HCT116 (cell line): ENCODE results near the gene FOXK1. TPM values are rescaled to one million over a fixed set of nuclear protein-coding genes. Genes with fewer than 3 reads are reported as not detected.

ENCODE experiments used
- ATAC-seq: fragments of 200-7000 bp; cut with Tn5 transposase; 2 replicates; pipeline ENCODE4 v1.9.1; 2020; ENCODE audit warnings: mild to moderate bottlenecking, moderate library complexity
- BruUV-seq: library from RNA; stranded (reverse); fragments of 400-500 nt; replicated peaks from 2 replicates; lab custom pipeline; 2021; lab: Mats Ljungman, UMichigan
- CTCF ChIA-PET: fragments of 300-600 bp; sonication (Branson Sonifier 250); formaldehyde crosslinking; loops from one replicate; lab custom pipeline; 2021; ENCODE audit warnings: antibody characterized with exemption; lab: Charles Lee
- POLR2A ChIA-PET: fragments of 300-600, 350-600 bp; sonication (Branson Sonifier 250); formaldehyde crosslinking; loops from one replicate; lab custom pipeline; 2021; ENCODE audit warnings: antibody characterized with exemption; lab: Charles Lee
- RAD21 ChIA-PET, 2 experiments: fragments of 300-600 bp; sonication (Branson Sonifier 250); formaldehyde crosslinking; loops; one replicate each; lab custom pipeline; 2023; ENCODE audit warnings: low total read pairs in 2 of 2; ENCODE audit not compliant: uncharacterized antibody in 2 of 2, unreplicated experiment in 2 of 2, low non-redundant PET in 1 of 2; lab: Charles Lee
- DNase-seq: peaks from one replicate; pipeline ENCODE4 v3.0.0-alpha.2; 2010; ENCODE audit warnings: low read depth, low spot score
- H2AFZ ChIP-seq: fragments of 200-600 bp; shearing (Covaris generic), sonication (generic); 2 replicates; pipeline ENCODE4 v1.6.1; 2017; ENCODE audit warnings: low read depth, mixed run types, mixed read lengths, antibody characterized with exemption, low read length; ENCODE audit not compliant: poor library complexity, severe bottlenecking
- H3K27ac ChIP-seq: 2 replicates; pipeline ENCODE4 v1.5.1; 2012; ENCODE audit warnings: low read depth, low read length
- H3K27me3 ChIP-seq: fragments of 200-600 bp; sonication (generic); 2 replicates; pipeline ENCODE4 v1.6.1; 2016; ENCODE audit warnings: mixed run types, low read length, mixed read lengths; ENCODE audit not compliant: insufficient read depth
- H3K36me3 ChIP-seq, 2 experiments: fragments of 200-500 bp in 1 of 2; fragments of 200-600 bp in 1 of 2; sonication (Bioruptor generic) in 1 of 2; sonication (generic) in 1 of 2; 2 replicates each; pipeline versions ENCODE4 v1.5.1 to v1.6.1; 2014 to 2016; ENCODE audit warnings: low read length in 2 of 2, inconsistent platforms in 1 of 2, mixed read lengths in 1 of 2, mixed run types in 1 of 2; ENCODE audit not compliant: insufficient read depth in 2 of 2, control insufficient read depth in 1 of 2
- H3K4me1 ChIP-seq, 2 experiments: fragments of 200-600 bp in 1 of 2; sonication (generic) in 1 of 2; 2 replicates each; pipeline versions ENCODE4 v1.5.1 to v1.6.1; 2012 to 2017; ENCODE audit warnings: low read length in 2 of 2, inconsistent platforms in 1 of 2, mild to moderate bottlenecking in 1 of 2, mixed read lengths in 1 of 2, mixed run types in 1 of 2, moderate library complexity in 1 of 2; ENCODE audit not compliant: insufficient read depth in 2 of 2, control insufficient read depth in 1 of 2
- H3K4me2 ChIP-seq: fragments of 200-600 bp; sonication (generic); 2 replicates; pipeline ENCODE4 v1.6.1; 2017; ENCODE audit warnings: mixed run types, low read length, mixed read lengths
- H3K4me3 ChIP-seq, 2 experiments: fragments of 200-600 bp in 1 of 2; sonication (generic) in 1 of 2; replicated peaks in 1 of 2; 2 replicates each; pipeline ENCODE4 v1.5.1; 2011 to 2016; ENCODE audit warnings: low read length in 2 of 2, control low read depth in 1 of 2, low read depth in 1 of 2, mild to moderate bottlenecking in 1 of 2, mixed read lengths in 1 of 2, mixed run types in 1 of 2
- H3K79me2 ChIP-seq: fragments of 200-600 bp; sonication (generic); 2 replicates; pipeline ENCODE4 v1.6.1; 2017; ENCODE audit warnings: mild to moderate bottlenecking, mixed run types, low read length, moderate library complexity, mixed read lengths; ENCODE audit not compliant: insufficient read depth
- H3K9ac ChIP-seq: fragments of 200-600 bp; sonication (generic); 2 replicates; pipeline ENCODE4 v1.6.1; 2016; ENCODE audit warnings: low read length, mixed read lengths
- H3K9me2 ChIP-seq: fragments of 200-600 bp; sonication (generic), shearing (Covaris generic); 2 replicates; pipeline ENCODE4 v1.6.1; 2017; ENCODE audit warnings: mixed run types, mild to moderate bottlenecking, moderate library complexity; ENCODE audit not compliant: insufficient read depth
- H3K9me3 ChIP-seq, 2 experiments: fragments of 200-500 bp in 1 of 2; fragments of 200-600 bp in 1 of 2; sonication (Bioruptor generic) in 1 of 2; sonication (generic) in 1 of 2; 2 replicates each; pipeline ENCODE4 v1.6.1; 2014 to 2017; ENCODE audit warnings: low read length in 2 of 2, mixed read lengths in 2 of 2, inconsistent platforms in 1 of 2, low read depth in 1 of 2, mild to moderate bottlenecking in 1 of 2, mixed run types in 1 of 2, moderate library complexity in 1 of 2; ENCODE audit not compliant: control insufficient read depth in 1 of 2, insufficient read depth in 1 of 2
- H4K20me1 ChIP-seq: fragments of 200-600 bp; sonication (generic), shearing (Covaris generic); 2 replicates; pipeline ENCODE4 v1.6.1; 2017; ENCODE audit warnings: mixed run types, mild to moderate bottlenecking, moderate library complexity; ENCODE audit not compliant: insufficient read depth
- CTCF ChIP-seq, 3 experiments: fragments of 200-600 bp in 1 of 3; sonication (generic) in 1 of 3; IDR thresholded peaks in 2 of 3; conservative IDR thresholded peaks in 1 of 3; 2 replicates each; pipeline ENCODE4 v1.5.1; 2012 to 2017; ENCODE audit warnings: low read depth in 2 of 3, low read length in 2 of 3, antibody characterized with exemption in 1 of 3, borderline replicate concordance in 1 of 3, control low read depth in 1 of 3, mild to moderate bottlenecking in 1 of 3, mixed read lengths in 1 of 3, mixed run types in 1 of 3, moderate library complexity in 1 of 3; ENCODE audit not compliant: insufficient read depth in 1 of 3
- ELF1 ChIP-seq: IDR thresholded peaks from 2 replicates; pipeline ENCODE4 v1.6.1; 2012; ENCODE audit warnings: low read depth, borderline replicate concordance
- JUND ChIP-seq: IDR thresholded peaks from 2 replicates; pipeline ENCODE4 v1.6.1; 2012
- SIN3A ChIP-seq: IDR thresholded peaks from 2 replicates; pipeline ENCODE4 v1.6.1; 2012; ENCODE audit warnings: low read depth
- YY1 ChIP-seq: IDR thresholded peaks from 2 replicates; pipeline ENCODE4 v1.6.1; 2011; ENCODE audit warnings: low read length, low read depth, moderate library complexity, mild to moderate bottlenecking; ENCODE audit not compliant: insufficient replicate concordance; ENCODE audit errors: extremely low read depth
- intact Hi-C: fragments of 100-400 bp; cut with micrococcal nuclease; formaldehyde crosslinking; loops from 2 replicates; pipeline ENCODE4 v1.10.0; 2022
- total RNA-seq: library from RNA; stranded (reverse); gene quantifications from one replicate; pipeline ENCODE4 v1.2.1, GENCODE V29; 2021; ENCODE audit not compliant: unreplicated experiment

FOXK1 gene
- total RNA-seq, 1 experiment from 2014 or later: 60.5 TPM

- TF ChIP-seq ELF1 (no peak), YY1 (no peak), JUND (no peak)
- POLR2A ChIA-PET: interaction anchor here (0.7 kb wide), 1 partner anchor 11 kb away, joined by 3 read pairs; the partner anchor contains the start of gene AP5Z1
- H3K4me3 ChIP-seq: no peak overlapping the region
- ATAC-seq (no peak), DNase-seq (no peak)
- CTCF ChIA-PET: no interaction called here
- no peaks in the 10 kb centered on the region for H3K9me2 ChIP-seq
- intact Hi-C loops: no loop called here
- no TSS peak for BruUV-seq
- no peaks in the 10 kb centered on the region for H3K9me3 ChIP-seq
- H3K4me2 ChIP-seq: no peak overlapping the region
- H3K79me2 ChIP-seq: 0 out of 2 replicates have a peak, but pooled peaks cover 4% of the 10 kb centered on the region
- H3K36me3 ChIP-seq: peaks cover 28 to 33% of the 10 kb centered on the region in 2 experiments; a peak in 3 of 4 replicates
- H4K20me1 ChIP-seq: no peaks in the 10 kb centered on the region
- no peak overlapping the region for H3K9ac ChIP-seq
- H2AFZ ChIP-seq: no peak overlapping the region
- no peak overlapping the region for H3K27ac ChIP-seq
- RAD21 ChIA-PET: no interaction called here
- no peaks in the 10 kb centered on the region for H3K27me3 ChIP-seq
- no peaks in the 10 kb centered on the region for H3K4me1 ChIP-seq
Observed at GRCh38 chr7:4764402-4765007, 82.4 kb downstream of the FOXK1 start.

- H3K9ac ChIP-seq: no peak overlapping the region
- no peak for DNase-seq
- no TSS peak for BruUV-seq
- H3K27ac ChIP-seq: no peak overlapping the region
- H3K9me2 ChIP-seq: no peaks in the 10 kb centered on the region
- H4K20me1 ChIP-seq: no peaks in the 10 kb centered on the region
- RAD21 ChIA-PET: no interaction called here
- TF ChIP-seq CTCF (IDR thresholded peaks at IDR 0.05 in 2 of 3, conservative IDR thresholded peaks at IDR 0.05 in 1 of 3; ENCODE audit: borderline replicate concordance in 1 of 3, insufficient read depth in 1 of 3, low read depth in 2 of 3, low read length in 2 of 3) (peak in 2 of 3 experiments; percentile 8 to 17; a peak in 2 of 6 replicates), SIN3A (no peak)
- 0 out of 2 replicates have a peak, but pooled peaks cover 4% of the 10 kb centered on the region for H3K79me2 ChIP-seq
- intact Hi-C loops: no loop called here
- H3K4me2 ChIP-seq: no peak overlapping the region
- H3K9me3 ChIP-seq: no peaks in the 10 kb centered on the region
- CTCF ChIA-PET: no interaction called here
- 0 out of 2 replicates have a peak, but pooled peaks have one; percentile 18 for ATAC-seq
- no peak overlapping the region for H2AFZ ChIP-seq
- no peaks in the 10 kb centered on the region for H3K27me3 ChIP-seq
- POLR2A ChIA-PET: no interaction called here
- no peaks in the 10 kb centered on the region for H3K4me1 ChIP-seq
- H3K36me3 ChIP-seq: peaks cover 19 to 27% of the 10 kb centered on the region in 2 experiments; a peak in 3 of 4 replicates
- no peak overlapping the region for H3K4me3 ChIP-seq
Observed at GRCh38 chr7:4765776-4766490, 83.8 kb downstream of the FOXK1 start.
